GM23338 (cell line): ENCODE data around the gene OTOA. TPM values are rescaled to one million over a fixed set of nuclear protein-coding genes. Genes with fewer than 3 reads are reported as not detected.

Experiments used
- ATAC-seq: fragments of 200-7000 bp; cut with Tn5 transposase; 3 replicates; pipeline ENCODE4 v1.9.1; 2020
- DNase-seq: peaks from one replicate; pipeline ENCODE4 v3.0.0-alpha.2; 2015; ENCODE audit warnings: low spot score
- H2AFZ ChIP-seq: fragments of 200-600 bp; sonication (generic); 2 replicates; pipeline ENCODE4 v1.8.0; 2016; ENCODE audit warnings: antibody characterized with exemption, mild to moderate bottlenecking, moderate library complexity
- H3F3A ChIP-seq: fragments of 200-600 bp; sonication (generic); replicated peaks from 2 replicates; pipeline ENCODE4 v1.8.0; 2017; ENCODE audit warnings: antibody characterized with exemption, mixed run types, low read depth
- H3K27ac ChIP-seq: fragments of 200-600 bp; sonication (generic); 2 replicates; pipeline ENCODE4 v1.6.1; 2016; ENCODE audit warnings: low read depth
- H3K27me3 ChIP-seq: fragments of 200-600 bp; sonication (generic); 2 replicates; pipeline ENCODE4 v1.8.0; 2016; ENCODE audit warnings: mild to moderate bottlenecking, mixed run types, moderate library complexity; ENCODE audit not compliant: insufficient read depth
- H3K36me3 ChIP-seq: fragments of 200-600 bp; sonication (generic); 2 replicates; pipeline ENCODE4 v1.8.0; 2016; ENCODE audit warnings: mild to moderate bottlenecking; ENCODE audit not compliant: insufficient read depth
- H3K4me1 ChIP-seq: fragments of 200-600 bp; sonication (generic); 2 replicates; pipeline ENCODE4 v1.8.0; 2016; ENCODE audit warnings: mild to moderate bottlenecking, moderate library complexity; ENCODE audit not compliant: insufficient read depth
- H3K4me2 ChIP-seq: fragments of 200-600 bp; sonication (generic); 2 replicates; pipeline ENCODE4 v1.7.1; 2017; ENCODE audit warnings: mixed run types
- H3K4me3 ChIP-seq: fragments of 200-600 bp; sonication (generic); 2 replicates; pipeline ENCODE4 v1.6.1; 2016; ENCODE audit warnings: mixed run types
- H3K79me2 ChIP-seq: fragments of 200-600 bp; sonication (generic); replicated peaks from 2 replicates; pipeline ENCODE4 v1.8.0; 2017; ENCODE audit warnings: mild to moderate bottlenecking; ENCODE audit not compliant: insufficient read depth
- H3K9me2 ChIP-seq: fragments of 200-600 bp; sonication (generic); 2 replicates; pipeline ENCODE4 v1.8.0; 2017; ENCODE audit not compliant: insufficient read depth
- H4K20me1 ChIP-seq: fragments of 200-600 bp; sonication (generic); replicated peaks from 2 replicates; pipeline ENCODE4 v1.8.0; 2017; ENCODE audit warnings: mild to moderate bottlenecking; ENCODE audit not compliant: insufficient read depth
- H3K27ac Mint-ChIP-seq: 2 replicates; pipeline ENCODE4 v1.8.0; 2020; ENCODE audit warnings: inconsistent platforms, mild to moderate bottlenecking, moderate library complexity, mixed read lengths
- H3K27me3 Mint-ChIP-seq: 3 replicates; pipeline ENCODE4 v1.8.0; 2022; ENCODE audit warnings: low read depth, mild to moderate bottlenecking, moderate library complexity, mixed read lengths, inconsistent platforms; ENCODE audit not compliant: insufficient read depth, poor library complexity
- H3K36me3 Mint-ChIP-seq: 3 replicates; pipeline ENCODE4 v1.8.0; 2021; ENCODE audit warnings: low read depth, mild to moderate bottlenecking, inconsistent platforms, moderate library complexity, mixed read lengths
- H3K4me1 Mint-ChIP-seq: 3 replicates; pipeline ENCODE4 v1.8.0; 2020; ENCODE audit warnings: mild to moderate bottlenecking, inconsistent platforms, mixed read lengths
- H3K4me3 Mint-ChIP-seq: 3 replicates; pipeline ENCODE4 v1.8.0; 2021; ENCODE audit warnings: moderate library complexity, mild to moderate bottlenecking, inconsistent platforms, mixed read lengths
- H3K9me3 Mint-ChIP-seq: 3 replicates; pipeline ENCODE4 v1.8.0; 2020; ENCODE audit warnings: moderate library complexity, mild to moderate bottlenecking, inconsistent platforms, mixed read lengths
- CREB1 ChIP-seq: fragments of 250-450 bp; sonication (Bioruptor Pico); IDR thresholded peaks from 2 replicates; pipeline ENCODE4 v1.5.0; 2020; ENCODE audit warnings: low read depth, mild to moderate bottlenecking, moderate library complexity
- CTCF ChIP-seq, 2 experiments: fragments of 200-600 bp in 1 of 2; sonication (generic) in 1 of 2; conservative IDR thresholded peaks; 2 replicates each; pipeline versions ENCODE4 v1.5.1 to v1.6.1; 2016 to 2017; ENCODE audit warnings: antibody characterized with exemption in 2 of 2, low read depth in 2 of 2, mild to moderate bottlenecking in 2 of 2, moderate library complexity in 1 of 2
- ETS1 ChIP-seq: IDR thresholded peaks from 2 replicates; pipeline ENCODE4 v1.6.1; 2016; ENCODE audit warnings: antibody characterized with exemption
- EZH2 ChIP-seq: fragments of 200-600 bp; sonication (generic); IDR thresholded peaks from one replicate; pipeline ENCODE4 v1.8.0; 2017; ENCODE audit warnings: antibody characterized with exemption, mild to moderate bottlenecking, low read depth; ENCODE audit not compliant: unreplicated experiment
- POLR2AphosphoS5 ChIP-seq: IDR thresholded peaks from 2 replicates; pipeline ENCODE4 v1.6.1; 2016; ENCODE audit warnings: antibody characterized with exemption, low read depth
- REST ChIP-seq: IDR thresholded peaks from one replicate; pipeline ENCODE4 v1.6.1; 2018; ENCODE audit warnings: antibody characterized with exemption; ENCODE audit not compliant: unreplicated experiment
- STAT1 ChIP-seq: IDR thresholded peaks from one replicate; pipeline ENCODE4 v1.6.1; 2016; ENCODE audit warnings: antibody characterized with exemption; ENCODE audit not compliant: unreplicated experiment
- ZNF114 ChIP-seq: fragments of 250-450 bp; sonication (Bioruptor Pico); IDR thresholded peaks from 2 replicates; pipeline ENCODE4 v1.5.0; 2020; ENCODE audit warnings: mild to moderate bottlenecking, moderate library complexity
- ZNF331 ChIP-seq: fragments of 250-450 bp; sonication (Bioruptor Pico); IDR thresholded peaks from 2 replicates; pipeline ENCODE4 v1.5.0; 2020; ENCODE audit warnings: low read depth, mild to moderate bottlenecking, moderate library complexity
- ZNF462 ChIP-seq: fragments of 250-450 bp; sonication (Bioruptor Pico); IDR thresholded peaks from 2 replicates; pipeline ENCODE4 v1.5.0; 2020; ENCODE audit warnings: mild to moderate bottlenecking, moderate library complexity
- polyA plus RNA-seq: library from polyadenylated mRNA; unstranded; fragments of >200 nt; fragmentation: Nextera tagmentation; extraction: Ambion mirVana; gene quantifications from 2 replicates; pipeline ENCODE4 v1.2.1, GENCODE V29; 2016
- total RNA-seq: library from RNA; depleted of rRNA; stranded (reverse); fragments of >200 nt; shearing (Covaris generic); gene quantifications from 2 replicates; pipeline ENCODE4 v1.2.3, GENCODE V29; 2014

The OTOA gene
- total and polyA plus RNA-seq, 2 experiments from 2014 or later, result 0.16 to 0.17 TPM

GRCh38 chr16:21702276-21702675, 38.5 kb downstream of the OTOA start (continued):
- no peak for TF ChIP-seq CTCF (conservative IDR thresholded peaks at IDR 0.05; ENCODE audit: low read depth in 2 of 2)
- no peak for TF ChIP-seq ZNF331 (CRISPR knock-in tag)

GRCh38 chr16:21703156-21703555, 39.4 kb downstream of the OTOA start:
- Histone ChIP-seq H2AFZ (no peak overlapping the region), H3K9me2 (no peaks in the 10 kb centered on the region), H3K4me1 (no peaks in the 10 kb centered on the region), H3K27me3 (no peaks in the 10 kb centered on the region), H3K27ac (no peak overlapping the region), H3K36me3 (no peaks in the 10 kb centered on the region), H3K4me3 (no peak overlapping the region), H3F3A (no peaks in the 10 kb centered on the region), H4K20me1 (no peaks in the 10 kb centered on the region), H3K4me2 (no peak overlapping the region), H3K79me2 (no peaks in the 10 kb centered on the region)
- ATAC-seq (no peak), DNase-seq (no peak)
- H3K4me3 Mint-ChIP-seq, result no peak overlapping the region
- no peak overlapping the region for H3K27ac Mint-ChIP-seq
- peaks cover 4% of the 10 kb centered on the region; the same call in 2 of the 3 replicates for H3K4me1 Mint-ChIP-seq
- H3K9me3 Mint-ChIP-seq, result 0 out of 3 replicates have a peak, but pooled peaks cover 5% of the 10 kb centered on the region
- H3K27me3 Mint-ChIP-seq, result peaks cover 6% of the 10 kb centered on the region
- H3K36me3 Mint-ChIP-seq, result no peaks in the 10 kb centered on the region; the same call in 2 of the 3 replicates
- no peak for TF ChIP-seq ZNF462 (CRISPR knock-in tag)
- no peak for TF ChIP-seq EZH2
- no peak for TF ChIP-seq POLR2AphosphoS5
- TF ChIP-seq ZNF331 (CRISPR knock-in tag), result no peak
- no peak for TF ChIP-seq CREB1 (CRISPR knock-in tag)
- no peak for TF ChIP-seq STAT1
- TF ChIP-seq ETS1, result no peak
- TF ChIP-seq REST, result no peak
- no peak for TF ChIP-seq CTCF (conservative IDR thresholded peaks at IDR 0.05; ENCODE audit: low read depth in 2 of 2)
- TF ChIP-seq ZNF114 (CRISPR knock-in tag), result no peak
